Peyer's patch (tissue), 4 donors: ENCODE measurements around the gene MFSD1.

Source experiments
- CTCF ChIP-seq, 6 experiments: fragments of 450-650 bp in 4 of 6; fragments of 200-600 bp in 2 of 6; sonication (generic) in 1 of 6; IDR thresholded peaks; one replicate each; pipeline ENCODE4 v1.5.1; 2017 to 2019; ENCODE audit warnings: antibody characterized with exemption in 6 of 6, mild to moderate bottlenecking in 3 of 6, moderate library complexity in 1 of 6
- POLR2A ChIP-seq, 2 donors: fragments of 450-650 bp; IDR thresholded peaks; one replicate each; pipeline ENCODE4 v1.5.1; 2017; ENCODE audit warnings: antibody characterized with exemption in 2 of 2, mild to moderate bottlenecking in 2 of 2, moderate library complexity in 2 of 2

DNA sequence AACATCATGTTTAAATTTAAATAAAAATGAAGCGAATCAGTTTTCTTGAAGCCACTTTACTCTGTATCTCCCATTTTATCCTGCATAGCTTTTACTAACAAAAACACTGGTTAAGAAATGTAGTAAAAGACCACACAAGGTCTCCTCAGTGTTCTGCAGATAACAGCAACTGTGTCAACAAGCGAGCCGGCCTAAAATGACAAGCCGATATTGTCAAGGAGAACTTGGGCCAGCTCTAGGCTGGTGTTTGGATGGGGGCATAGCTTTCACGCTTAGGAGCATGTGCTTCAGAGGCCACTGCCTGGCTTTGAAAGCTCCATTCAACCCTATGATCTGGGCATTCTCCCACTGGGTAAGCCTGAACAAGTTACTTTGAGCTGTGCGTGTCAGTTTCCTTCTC lies 38.1 kb downstream of the MFSD1 start:
- TF ChIP-seq CTCF (IDR thresholded peaks at IDR 0.05) (no peak), POLR2A (IDR thresholded peaks at IDR 0.05) (no peak)
